GM21717 (cell line): ENCODE results near the gene MOBP.
"Not testable (repeated sequence)": the region's sequence is repeated elsewhere in the genome, so short reads cannot be mapped to it uniquely, and the experiment has no call there.

Experiments
- ATAC-seq: cut with Tn5 transposase; IDR thresholded peaks from one replicate; pipeline ENCODE4 v1.9.1; 2021; ENCODE audit warnings: mild to moderate bottlenecking, moderate library complexity; ENCODE audit not compliant: unreplicated experiment

Gene MOBP

DNA sequence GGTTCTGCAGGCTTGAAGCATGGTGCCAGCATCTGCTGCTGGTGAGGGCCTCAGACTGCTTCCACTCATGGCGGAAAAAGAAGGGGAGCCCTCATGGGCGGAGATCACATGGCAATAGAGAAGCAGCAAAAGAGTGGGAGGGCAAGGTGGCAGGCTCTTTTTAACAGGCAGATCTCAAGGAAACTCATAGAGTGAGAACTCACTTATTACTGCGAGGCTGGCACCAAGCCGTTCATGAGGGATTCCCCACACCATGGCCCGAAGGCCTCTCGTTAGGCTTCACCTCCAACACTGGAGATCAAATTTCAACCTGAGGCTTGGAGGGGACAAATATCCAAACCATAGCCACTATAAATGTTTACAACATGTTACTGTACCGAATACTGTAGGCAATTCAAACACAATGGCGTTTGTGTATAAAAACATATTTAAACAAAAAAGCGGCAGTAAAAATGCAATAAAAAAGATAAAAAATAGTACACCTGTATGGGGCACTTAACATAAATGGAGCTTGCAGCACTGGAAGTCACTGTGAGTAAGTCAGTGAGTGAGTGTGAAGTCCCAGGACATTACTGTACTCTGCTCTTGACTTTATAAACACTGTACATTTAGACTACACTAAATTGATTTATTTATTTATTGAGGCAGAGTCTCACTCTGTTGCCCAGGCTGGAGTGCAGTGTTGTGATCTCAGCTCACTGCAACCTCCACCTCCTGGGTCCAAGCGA, 18.8 kb upstream of the MOBP start:
- no peak for ATAC-seq

GRCh38 chr3:39449796-39450195, 17.7 kb upstream of the MOBP start:
- no peak for ATAC-seq

GRCh38 chr3:39453134-39453533, 14.3 kb upstream of the MOBP start:
- ATAC-seq = no peak

DNA sequence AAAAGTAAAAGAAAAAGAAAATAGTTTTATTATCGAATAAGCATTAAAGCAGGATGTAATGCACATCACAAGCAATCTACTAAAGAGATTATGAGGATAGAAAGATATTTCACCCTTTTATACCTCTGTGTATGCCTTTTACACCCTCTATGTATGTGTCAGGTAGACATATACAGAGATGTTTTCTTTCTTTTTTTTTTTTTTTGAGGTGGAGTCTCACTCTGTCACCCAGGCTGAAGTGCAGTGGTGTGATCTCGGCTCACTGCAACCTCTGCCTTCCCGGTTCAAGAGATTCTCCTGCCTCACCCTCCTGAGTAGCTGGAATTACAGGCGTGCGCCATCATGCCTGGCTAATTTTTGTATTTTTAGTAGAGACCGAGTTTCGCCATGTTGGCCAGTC, 13.6 kb upstream of the MOBP start:
- not testable (repeated sequence) for ATAC-seq

DNA sequence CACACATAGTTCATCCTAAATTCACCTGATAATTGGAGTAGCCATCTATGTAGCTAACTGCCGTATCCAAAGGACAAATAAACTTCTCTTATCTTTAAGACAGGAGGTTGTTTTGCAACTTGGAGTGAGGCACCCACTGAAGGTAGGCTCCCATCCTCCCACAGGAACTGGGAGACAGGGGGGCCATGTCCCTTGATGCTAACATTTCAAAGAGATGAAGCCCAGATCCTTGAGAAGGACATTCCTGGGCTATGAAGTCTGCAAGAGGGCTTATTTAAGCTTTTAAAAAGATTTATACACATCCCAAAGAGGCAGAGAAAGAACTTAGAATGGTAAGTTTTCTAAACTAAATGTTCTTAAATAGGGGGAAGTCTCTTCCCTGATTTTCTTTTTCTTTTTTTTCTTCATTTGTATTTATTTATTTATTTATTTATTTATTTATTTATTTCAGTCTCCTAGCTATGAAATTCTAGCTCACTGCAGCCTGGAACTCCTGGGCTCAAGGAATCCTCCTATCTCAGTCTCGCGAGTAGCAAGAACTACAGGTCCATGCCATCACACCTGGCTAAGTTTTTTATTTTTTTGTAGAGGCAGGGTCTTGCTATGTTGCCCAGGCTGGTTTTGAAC, 12.8 kb upstream of the MOBP start:
- ATAC-seq = no peak

DNA sequence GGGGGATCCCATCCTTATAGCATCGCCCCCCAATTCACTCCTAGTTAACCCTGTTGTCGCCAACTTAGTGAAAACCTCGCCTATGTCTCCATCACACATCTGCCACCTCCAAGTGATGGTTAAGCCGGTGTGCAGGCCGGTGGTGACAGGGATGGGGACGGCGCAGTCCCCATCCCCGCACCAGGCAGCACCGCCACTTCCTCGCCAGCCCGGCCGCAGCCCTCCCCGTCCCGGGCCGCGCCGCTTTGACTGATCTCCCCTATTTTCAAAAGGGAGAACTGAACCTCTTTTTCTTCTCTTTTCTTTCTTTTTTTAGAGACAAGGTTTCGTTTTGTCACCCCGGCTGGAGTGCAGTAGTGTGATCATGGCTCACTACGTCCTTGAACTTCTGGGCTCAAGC, 11.3 kb upstream of the MOBP start:
- no peak for ATAC-seq

DNA sequence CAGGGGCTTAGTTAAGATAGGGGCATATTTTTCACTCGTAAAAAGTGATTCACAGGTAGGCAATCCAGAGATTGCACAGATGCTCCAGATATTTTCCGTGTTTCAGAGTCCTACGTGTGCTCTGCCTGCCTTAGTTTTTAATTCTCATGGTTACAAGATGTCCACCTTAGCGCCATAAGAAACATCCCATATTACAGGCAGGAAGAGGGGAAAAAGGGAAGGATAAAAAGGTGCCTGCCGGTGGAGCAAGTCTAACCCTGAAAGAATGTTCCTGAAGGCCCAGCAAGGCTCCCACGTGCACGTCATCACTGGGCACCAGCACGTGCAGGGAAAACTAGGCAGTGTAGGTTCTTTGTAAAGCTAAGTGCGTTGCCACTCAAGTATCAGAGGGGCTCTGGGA, 10.1 kb upstream of the MOBP start:
- ATAC-seq = no peak

- not testable (repeated sequence) for ATAC-seq
These were observed 8.9 kb upstream of the MOBP start for GRCh38 chr3:39458579-39458978.

GRCh38 chr3:39460677-39461076, 6.8 kb upstream of the MOBP start:
- no peak for ATAC-seq

DNA sequence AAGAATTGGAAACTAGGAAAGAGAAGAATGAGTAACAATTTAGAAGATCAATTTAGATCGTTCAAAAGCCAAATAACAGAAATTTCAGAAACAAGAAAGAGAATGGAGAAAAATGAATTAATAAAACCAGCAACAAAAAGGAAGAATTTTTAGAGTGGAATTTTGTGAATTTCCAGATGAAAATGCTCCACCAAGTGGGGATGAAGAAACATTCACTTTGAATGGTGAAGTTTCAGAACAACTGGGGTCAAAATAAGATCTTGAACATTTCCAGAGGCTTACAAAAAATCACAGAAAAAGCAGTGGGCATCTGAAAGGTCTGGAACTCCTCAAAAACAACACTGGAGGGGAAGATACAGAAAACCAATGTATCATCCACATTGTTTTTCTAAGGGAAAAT, 4.2 kb upstream of the MOBP start:
- no peak for ATAC-seq

DNA sequence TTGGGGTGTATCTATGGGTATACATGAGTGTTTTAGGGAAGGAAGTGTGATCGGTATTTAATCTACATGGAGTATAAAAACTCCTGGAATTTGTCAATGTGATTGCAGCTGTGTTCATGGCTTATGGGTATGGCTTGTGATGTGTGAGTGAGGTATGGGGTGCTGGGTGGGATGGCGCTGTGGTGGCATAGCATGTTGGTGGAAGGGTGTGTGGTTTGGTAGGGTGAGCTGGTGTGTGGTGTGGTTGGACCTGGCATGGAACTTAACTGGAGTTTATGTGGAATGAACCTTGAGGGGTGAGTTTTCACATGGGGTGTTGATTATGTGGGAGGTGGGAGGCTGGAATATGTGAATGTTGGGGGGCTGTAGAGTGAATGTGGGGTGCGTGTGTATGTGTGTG, 492 bp upstream of the MOBP start:
- ATAC-seq = no peak

DNA sequence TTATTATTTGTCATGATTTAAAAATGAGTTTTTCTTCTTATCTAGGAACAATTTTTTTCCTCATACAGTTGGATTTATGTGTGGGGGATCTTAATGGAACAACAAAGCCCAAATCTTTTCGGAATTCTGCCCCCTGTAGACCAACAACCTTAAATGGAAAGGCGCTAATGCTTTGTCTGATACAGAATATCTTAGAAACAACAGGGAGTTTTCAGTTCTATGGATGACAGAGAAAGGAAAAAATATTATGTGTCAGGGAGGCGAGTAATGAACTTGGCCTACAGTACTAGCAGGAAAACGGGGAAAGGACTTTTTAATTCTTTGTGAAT, 592 bp downstream of the MOBP start:
- no peak for ATAC-seq

DNA sequence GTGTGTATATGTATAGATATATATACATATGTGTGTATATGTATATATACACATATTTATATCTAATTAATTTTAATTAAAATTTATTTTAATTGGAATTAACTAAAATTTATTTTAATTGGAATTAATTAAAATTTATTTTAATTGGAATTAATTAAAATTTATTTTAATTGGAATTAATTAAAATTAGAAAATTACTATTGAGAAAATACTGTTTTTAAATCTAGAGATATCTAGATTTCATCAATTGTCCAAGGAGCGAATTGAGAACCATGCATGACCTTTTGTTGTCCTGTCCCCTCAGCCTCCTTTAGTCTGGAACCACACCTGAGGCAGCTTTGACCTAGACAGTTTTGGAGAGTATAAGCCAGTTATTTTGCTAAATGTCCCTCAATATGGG, 1.8 kb downstream of the MOBP start:
- no peak for ATAC-seq

- ATAC-seq = no peak
These were observed 2.5 kb downstream of the MOBP start for GRCh38 chr3:39469945-39470344.

DNA sequence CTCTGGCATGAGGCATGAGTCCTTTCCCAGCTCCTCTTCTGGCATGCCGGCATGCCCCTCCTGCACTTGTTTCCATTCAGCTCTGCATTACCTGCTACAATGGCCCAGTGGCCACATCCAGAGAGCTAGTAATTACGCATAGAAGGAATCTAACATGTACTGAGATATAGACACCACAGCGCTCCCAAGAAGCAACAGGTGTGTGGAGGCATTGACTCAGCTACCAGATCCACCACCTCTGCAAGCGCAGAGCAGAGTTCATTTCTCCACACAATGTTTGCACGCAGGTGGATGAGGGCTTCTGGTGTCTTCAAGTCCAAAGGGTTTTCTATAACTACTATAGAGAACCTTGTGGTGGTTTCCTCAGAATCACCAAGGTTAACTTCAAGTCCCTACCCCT, 4.2 kb downstream of the MOBP start:
- no peak for ATAC-seq

GRCh38 chr3:39473452-39474125, 6.1 kb downstream of the MOBP start:
- ATAC-seq = no peak

GRCh38 chr3:39474126-39474515, 6.6 kb downstream of the MOBP start:
- ATAC-seq = no peak

- no peak for ATAC-seq
These were observed 9.3 kb downstream of the MOBP start for GRCh38 chr3:39476783-39477182.

- no peak for ATAC-seq
These were observed 10.7 kb downstream of the MOBP start for GRCh38 chr3:39478226-39478625.

- no peak for ATAC-seq
These were observed 12.4 kb downstream of the MOBP start for GRCh38 chr3:39479701-39480414.

GRCh38 chr3:39485547-39485946, 18.1 kb downstream of the MOBP start:
- ATAC-seq = no peak

- ATAC-seq = no peak
These were observed 23.5 kb downstream of the MOBP start for GRCh38 chr3:39491014-39491413.
